Fibroblast of skin of back (primary cell): Measurements from ENCODE around the gene SPSB1. TPM values are rescaled to one million over a fixed set of nuclear protein-coding genes. Genes with fewer than 3 reads are reported as not detected.
A peak's percentile ranks its signal among the peaks of the same experiment; 100 is the strongest.

Experiments used
- DNase-seq: peaks from one replicate; pipeline ENCODE4 v3.0.0-alpha.2; 2013
- polyA plus RNA-seq, 2 experiments: library from polyadenylated mRNA; unstranded; fragments of 120-200 nt; gene quantifications; one replicate each; pipeline ENCODE4 v1.2.1, GENCODE V29; 2013; ENCODE audit not compliant: insufficient read length in 2 of 2

The SPSB1 gene
- polyA plus RNA-seq (2013, experiment 1 of 2; ENCODE audit: insufficient read length) = 27.1 TPM
- polyA plus RNA-seq (2013, experiment 2 of 2; ENCODE audit: insufficient read length) = 45.1 TPM

GRCh38 chr1:9292361-9293240 lies at the start of gene SPSB1:
Gene SPSB1 (plus strand): TSS chr1:9292894. CDS start chr1:9355892, 62,998 bp downstream.
- peak; percentile 83 for DNase-seq

GRCh38 chr1:9243066-9243739 lies 49.5 kb upstream of the SPSB1 start:
- no peak for DNase-seq

- no peak for DNase-seq
Measured at GRCh38 chr1:9244501-9245229, 48.0 kb upstream of the SPSB1 start.

- DNase-seq = no peak
Measured at GRCh38 chr1:9245230-9245619, 47.5 kb upstream of the SPSB1 start.

DNA sequence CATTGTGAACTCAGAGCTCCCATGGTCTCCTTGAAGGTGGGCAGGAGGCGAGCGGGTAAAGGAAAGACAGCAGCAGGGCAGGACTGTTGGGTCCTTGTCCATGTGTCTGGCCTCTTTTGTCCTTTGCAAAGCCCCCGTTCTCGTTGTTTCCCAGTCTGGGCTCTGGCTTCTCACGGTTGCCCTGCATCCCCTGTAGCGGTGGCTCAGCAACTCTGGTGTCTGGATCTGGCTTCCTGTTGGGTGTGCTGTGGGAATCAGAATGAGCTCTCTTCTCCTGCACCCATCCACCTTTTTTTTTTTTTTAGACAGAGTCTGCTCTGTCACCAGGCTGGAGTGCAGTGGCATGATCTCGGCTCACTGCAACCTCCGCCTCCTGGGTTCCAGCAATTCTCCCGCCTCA lies 47.0 kb upstream of the SPSB1 start:
- no peak for DNase-seq

- no peak for DNase-seq
Measured at GRCh38 chr1:9246215-9246614, 46.5 kb upstream of the SPSB1 start.

- DNase-seq = no peak
Measured at GRCh38 chr1:9246841-9247785, 45.6 kb upstream of the SPSB1 start.

DNA sequence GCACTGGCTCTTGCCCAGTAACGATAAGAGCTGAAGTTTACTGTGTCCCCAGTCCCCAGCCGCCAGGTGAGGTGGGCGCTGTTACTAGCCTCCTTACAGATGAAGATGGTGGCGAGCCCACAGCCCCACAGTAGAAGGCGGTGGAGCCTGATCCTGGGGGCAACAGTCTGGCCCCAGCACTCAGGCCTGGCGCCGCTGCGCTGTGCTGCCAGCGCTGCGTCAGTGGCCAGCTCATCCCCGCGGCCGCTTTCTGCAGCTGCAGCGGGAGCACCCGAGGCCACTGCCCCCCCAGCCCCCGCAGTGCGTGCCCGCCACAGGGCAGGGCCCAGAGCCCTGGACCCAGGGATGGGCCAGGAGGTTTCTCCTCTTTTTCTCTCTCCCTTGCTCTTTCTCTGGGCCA lies 44.8 kb upstream of the SPSB1 start:
- no peak for DNase-seq

DNA sequence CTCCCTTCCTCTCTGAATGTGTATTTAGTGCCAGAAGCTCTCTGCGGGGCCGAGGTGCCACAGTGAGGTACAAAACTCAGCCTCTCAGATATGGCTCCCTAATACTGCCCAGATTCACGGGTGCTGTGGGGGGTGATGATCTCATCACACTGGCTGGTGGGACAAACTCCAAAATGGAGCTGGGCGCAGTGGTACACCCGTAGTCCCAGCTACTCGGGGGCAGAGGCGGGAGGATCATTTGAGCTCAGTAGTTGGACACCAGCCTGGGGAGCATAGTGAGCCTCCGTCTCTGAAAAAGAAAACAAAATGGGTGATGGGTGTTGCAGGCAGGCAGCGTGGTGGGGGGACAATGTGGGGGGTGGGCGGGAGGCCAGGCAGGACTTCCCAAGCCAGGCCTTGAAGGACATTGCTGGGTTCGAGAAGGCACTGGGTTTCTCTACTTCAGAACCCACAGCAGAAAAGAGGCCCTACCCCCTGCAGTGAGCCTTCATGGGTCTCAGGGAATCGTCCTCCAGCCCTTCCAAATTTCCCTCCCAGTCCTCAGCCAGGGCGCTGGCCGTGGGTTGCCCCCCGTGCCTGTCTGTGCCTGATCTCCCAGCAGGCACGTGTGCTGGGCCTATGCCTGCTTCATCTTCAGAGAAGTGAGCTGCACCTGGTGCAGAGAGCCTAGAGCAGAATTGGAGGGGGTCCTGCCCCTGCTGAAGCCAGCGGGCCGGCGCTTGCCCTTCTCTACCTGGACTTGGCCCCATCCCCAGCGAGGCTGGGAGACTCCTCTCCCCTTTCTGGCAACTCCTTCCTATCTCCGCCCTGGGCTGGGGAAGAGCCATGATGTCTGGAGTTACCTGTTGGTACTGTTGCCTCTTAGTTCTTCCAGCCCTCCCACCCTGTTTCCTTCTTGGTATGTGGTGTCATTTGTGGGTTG lies 44.1 kb upstream of the SPSB1 start:
- no peak for DNase-seq

GRCh38 chr1:9249263-9249533 lies 43.5 kb upstream of the SPSB1 start:
- no peak for DNase-seq

- no peak for DNase-seq
Measured at GRCh38 chr1:9249534-9250410, 42.9 kb upstream of the SPSB1 start.

GRCh38 chr1:9250411-9251381 lies 42.0 kb upstream of the SPSB1 start:
- no peak for DNase-seq

GRCh38 chr1:9251501-9251900 lies 41.2 kb upstream of the SPSB1 start:
- no peak for DNase-seq

GRCh38 chr1:9253004-9253403 lies 39.7 kb upstream of the SPSB1 start:
- no peak for DNase-seq

GRCh38 chr1:9253453-9254105 lies 39.1 kb upstream of the SPSB1 start:
- DNase-seq = peak; percentile 43

DNA sequence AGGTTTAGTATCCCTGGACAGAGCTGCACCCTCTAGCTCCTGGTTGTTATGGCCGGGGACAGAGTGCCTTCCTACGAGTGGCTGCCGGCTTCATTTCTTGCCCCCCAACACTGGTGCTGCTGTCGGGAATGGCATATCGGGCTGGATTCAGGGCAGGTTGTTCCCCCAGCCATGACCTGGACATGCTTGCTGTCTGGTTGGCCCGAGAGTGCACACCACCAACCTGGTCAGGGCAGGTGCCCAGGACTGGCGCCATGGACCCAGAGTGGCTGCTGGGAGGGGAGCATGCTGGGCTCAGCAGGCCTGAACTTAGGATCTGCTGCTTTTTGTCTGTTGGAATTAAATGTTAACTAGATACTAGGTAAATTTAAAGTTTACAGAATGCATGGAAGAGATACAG lies 36.4 kb upstream of the SPSB1 start:
- no peak for DNase-seq

- DNase-seq = no peak
Measured at GRCh38 chr1:9257851-9258250, 34.8 kb upstream of the SPSB1 start.

DNA sequence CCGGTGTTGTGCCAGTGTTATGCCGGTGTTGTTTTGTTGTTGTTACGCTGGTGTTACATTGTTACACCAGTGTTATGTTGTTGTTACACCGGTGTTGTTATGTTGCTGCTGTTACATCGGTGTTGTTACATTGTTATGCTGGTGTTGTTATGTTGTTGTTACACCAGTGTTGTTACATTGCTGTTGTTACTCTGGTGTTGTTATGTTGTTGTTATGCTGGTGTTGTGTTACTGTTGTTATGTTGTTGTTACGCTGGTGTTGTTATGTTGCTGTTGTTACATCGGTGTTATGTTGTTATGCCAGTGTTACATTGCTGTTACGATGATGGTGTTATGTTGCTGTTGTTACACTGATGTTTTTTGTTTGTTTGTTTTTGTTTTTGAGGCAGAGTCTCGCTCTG lies 34.1 kb upstream of the SPSB1 start:
- DNase-seq = no peak
